Loucy (cell line): ENCODE results near the gene GLRX2.

Experiments
- H2AFZ ChIP-seq: fragments of 200-600 bp; sonication (generic); 2 replicates; pipeline ENCODE4 v1.6.0; 2016; ENCODE audit warnings: antibody characterized with exemption, mild to moderate bottlenecking, low read length, moderate library complexity
- H3F3A ChIP-seq: fragments of 200-600 bp; 2 replicates; pipeline ENCODE4 v1.6.0; 2016; ENCODE audit warnings: antibody characterized with exemption, low read depth, mild to moderate bottlenecking
- H3K27me3 ChIP-seq: fragments of 200-600 bp; sonication (generic); 2 replicates; pipeline ENCODE4 v1.6.1; 2014; ENCODE audit warnings: low read length, mild to moderate bottlenecking; ENCODE audit not compliant: insufficient read depth, poor library complexity, severe bottlenecking
- H3K36me3 ChIP-seq: fragments of 200-600 bp; sonication (generic); 2 replicates; pipeline ENCODE4 v1.6.1; 2016; ENCODE audit warnings: low read length; ENCODE audit not compliant: insufficient read depth
- H3K4me1 ChIP-seq: fragments of 200-600 bp; sonication (generic); 2 replicates; pipeline ENCODE4 v1.5.1; 2014; ENCODE audit warnings: low read length, mild to moderate bottlenecking; ENCODE audit not compliant: insufficient read depth, poor library complexity, severe bottlenecking
- H3K4me2 ChIP-seq: fragments of 200-600 bp; sonication (generic); 2 replicates; pipeline ENCODE4 v1.6.0; 2014; ENCODE audit warnings: antibody characterized with exemption, low read length, low read depth, mild to moderate bottlenecking; ENCODE audit not compliant: poor library complexity, severe bottlenecking
- H3K4me3 ChIP-seq: fragments of 200-600 bp; sonication (generic); 2 replicates; pipeline ENCODE4 v1.5.1; 2014; ENCODE audit warnings: low read length, mild to moderate bottlenecking, mixed read lengths; ENCODE audit not compliant: poor library complexity, severe bottlenecking
- H3K79me2 ChIP-seq: fragments of 200-600 bp; sonication (generic); 2 replicates; pipeline ENCODE4 v1.6.1; 2014; ENCODE audit warnings: low read length; ENCODE audit not compliant: insufficient read depth
- H3K9ac ChIP-seq: fragments of 200-600 bp; sonication (generic); 2 replicates; pipeline ENCODE4 v1.6.0; 2014; ENCODE audit warnings: mild to moderate bottlenecking, low read depth, low read length, moderate library complexity; ENCODE audit not compliant: poor library complexity, severe bottlenecking
- H3K9me2 ChIP-seq: fragments of 200-600 bp; sonication (generic); replicated peaks from 2 replicates; pipeline ENCODE4 v1.6.1; 2016; ENCODE audit warnings: low read depth, low read length, mixed read lengths
- H3K9me3 ChIP-seq: fragments of 200-600 bp; sonication (generic); 2 replicates; pipeline ENCODE4 v1.6.1; 2014; ENCODE audit warnings: mild to moderate bottlenecking, antibody characterized with exemption, low read length, low read depth; ENCODE audit not compliant: insufficient read depth
- H4K20me1 ChIP-seq: fragments of 200-600 bp; sonication (generic); 2 replicates; pipeline ENCODE4 v1.6.0; 2014; ENCODE audit warnings: antibody characterized with exemption, low read length, mild to moderate bottlenecking; ENCODE audit not compliant: insufficient read depth, poor library complexity, severe bottlenecking
- EZH2phosphoT487 ChIP-seq: fragments of 200-600 bp; IDR thresholded peaks from 2 replicates; pipeline ENCODE4 v1.6.1; 2018; ENCODE audit warnings: antibody characterized with exemption, mild to moderate bottlenecking, moderate library complexity, borderline replicate concordance
- TF ChIP-seq, protein P1 (sequence below): fragments of 200-600 bp; sonication (generic); conservative IDR thresholded peaks from 2 replicates; pipeline ENCODE4 v1.5.1; 2014; ENCODE audit warnings: mild to moderate bottlenecking, antibody characterized with exemption, low read length

Gene GLRX2

GRCh38 chr1:193087893-193088292 is 17.3 kb downstream of the GLRX2 start:
- H3K79me2 ChIP-seq: no peaks in the 10 kb centered on the region
- no peak overlapping the region for H3K4me2 ChIP-seq
- no peak overlapping the region for H3K9ac ChIP-seq
- H3K9me2 ChIP-seq: no peaks in the 10 kb centered on the region
- H3K4me1 ChIP-seq: no peaks in the 10 kb centered on the region
- no peak overlapping the region for H3K4me3 ChIP-seq
- H3K9me3 ChIP-seq: no peaks in the 10 kb centered on the region
- H2AFZ ChIP-seq: no peak overlapping the region
- peaks cover 3% of the 10 kb centered on the region for H4K20me1 ChIP-seq
- peaks cover 35% of the 10 kb centered on the region; the same call in 1 of the 2 replicates for H3K36me3 ChIP-seq
- TF ChIP-seq, protein P1, sequence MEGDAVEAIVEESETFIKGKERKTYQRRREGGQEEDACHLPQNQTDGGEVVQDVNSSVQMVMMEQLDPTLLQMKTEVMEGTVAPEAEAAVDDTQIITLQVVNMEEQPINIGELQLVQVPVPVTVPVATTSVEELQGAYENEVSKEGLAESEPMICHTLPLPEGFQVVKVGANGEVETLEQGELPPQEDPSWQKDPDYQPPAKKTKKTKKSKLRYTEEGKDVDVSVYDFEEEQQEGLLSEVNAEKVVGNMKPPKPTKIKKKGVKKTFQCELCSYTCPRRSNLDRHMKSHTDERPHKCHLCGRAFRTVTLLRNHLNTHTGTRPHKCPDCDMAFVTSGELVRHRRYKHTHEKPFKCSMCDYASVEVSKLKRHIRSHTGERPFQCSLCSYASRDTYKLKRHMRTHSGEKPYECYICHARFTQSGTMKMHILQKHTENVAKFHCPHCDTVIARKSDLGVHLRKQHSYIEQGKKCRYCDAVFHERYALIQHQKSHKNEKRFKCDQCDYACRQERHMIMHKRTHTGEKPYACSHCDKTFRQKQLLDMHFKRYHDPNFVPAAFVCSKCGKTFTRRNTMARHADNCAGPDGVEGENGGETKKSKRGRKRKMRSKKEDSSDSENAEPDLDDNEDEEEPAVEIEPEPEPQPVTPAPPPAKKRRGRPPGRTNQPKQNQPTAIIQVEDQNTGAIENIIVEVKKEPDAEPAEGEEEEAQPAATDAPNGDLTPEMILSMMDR: no peak
- TF ChIP-seq EZH2phosphoT487: no peak
- H3K27me3 ChIP-seq: no peaks in the 10 kb centered on the region
- no peaks in the 10 kb centered on the region for H3F3A ChIP-seq

DNA sequence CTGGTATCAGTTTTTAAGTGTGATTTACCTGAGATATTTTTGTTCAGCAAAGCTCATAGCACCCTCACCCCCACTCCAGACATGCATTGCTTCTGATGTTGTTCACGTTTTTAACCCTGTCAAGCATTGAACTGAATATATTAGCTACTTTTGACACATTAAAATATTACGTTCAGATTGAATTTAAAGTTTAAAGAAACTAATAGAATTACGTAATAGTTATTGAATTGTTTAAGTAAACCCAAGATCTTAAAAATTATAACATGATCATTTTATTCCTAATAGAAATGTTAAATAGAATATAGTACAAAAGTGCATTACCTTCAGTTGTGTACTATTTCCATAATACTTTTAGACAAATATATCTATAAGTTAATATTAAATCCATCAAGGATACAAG is 18.9 kb downstream of the GLRX2 start:
- Histone ChIP-seq H3F3A (no peaks in the 10 kb centered on the region), H3K4me3 (no peak overlapping the region)

GRCh38 chr1:193085263-193085662 is 20.0 kb downstream of the GLRX2 start:
- H3K4me2 ChIP-seq: no peak overlapping the region
- peaks cover 57% of the 10 kb centered on the region for H3K36me3 ChIP-seq
- peaks cover 3% of the 10 kb centered on the region for H4K20me1 ChIP-seq
- H3K79me2 ChIP-seq: no peaks in the 10 kb centered on the region
- H3K27me3 ChIP-seq: no peaks in the 10 kb centered on the region
- H2AFZ ChIP-seq: no peak overlapping the region
- TF ChIP-seq, protein P1: no peak
- no peak for TF ChIP-seq EZH2phosphoT487
- H3K9me3 ChIP-seq: 0 out of 2 replicates have a peak, but pooled peaks cover 3% of the 10 kb centered on the region
- H3K9ac ChIP-seq: no peak overlapping the region
- no peaks in the 10 kb centered on the region for H3K9me2 ChIP-seq
- H3K4me3 ChIP-seq: no peak overlapping the region
- H3F3A ChIP-seq: no peaks in the 10 kb centered on the region
- no peaks in the 10 kb centered on the region for H3K4me1 ChIP-seq

More for the DNA sequence above, 18.9 kb downstream of the GLRX2 start:
- no peaks in the 10 kb centered on the region for H3K27me3 ChIP-seq
- H4K20me1 ChIP-seq: peaks cover 3% of the 10 kb centered on the region
- H3K36me3 ChIP-seq: peaks cover 50% of the 10 kb centered on the region
- no peaks in the 10 kb centered on the region for H3K9me2 ChIP-seq
- H3K4me2 ChIP-seq: no peak overlapping the region
- no peak overlapping the region for H2AFZ ChIP-seq
- no peak overlapping the region for H3K9ac ChIP-seq
- H3K79me2 ChIP-seq: no peaks in the 10 kb centered on the region
- TF ChIP-seq, protein P1: no peak
- TF ChIP-seq EZH2phosphoT487: no peak
- no peaks in the 10 kb centered on the region for H3K4me1 ChIP-seq
- H3K9me3 ChIP-seq: 0 out of 2 replicates have a peak, but pooled peaks cover 3% of the 10 kb centered on the region
